ENCODE results near the gene PDX1. TPM values are rescaled to one million over a fixed set of nuclear protein-coding genes. Genes with fewer than 3 reads are reported as not detected.

PDX1 gene
- total and polyA plus RNA-seq, 2 of the 13 experiments (the other 11 are each of a cell fraction or from before 2014, with no cell fraction given): 0.07 TPM; not detected in 1

DNA sequence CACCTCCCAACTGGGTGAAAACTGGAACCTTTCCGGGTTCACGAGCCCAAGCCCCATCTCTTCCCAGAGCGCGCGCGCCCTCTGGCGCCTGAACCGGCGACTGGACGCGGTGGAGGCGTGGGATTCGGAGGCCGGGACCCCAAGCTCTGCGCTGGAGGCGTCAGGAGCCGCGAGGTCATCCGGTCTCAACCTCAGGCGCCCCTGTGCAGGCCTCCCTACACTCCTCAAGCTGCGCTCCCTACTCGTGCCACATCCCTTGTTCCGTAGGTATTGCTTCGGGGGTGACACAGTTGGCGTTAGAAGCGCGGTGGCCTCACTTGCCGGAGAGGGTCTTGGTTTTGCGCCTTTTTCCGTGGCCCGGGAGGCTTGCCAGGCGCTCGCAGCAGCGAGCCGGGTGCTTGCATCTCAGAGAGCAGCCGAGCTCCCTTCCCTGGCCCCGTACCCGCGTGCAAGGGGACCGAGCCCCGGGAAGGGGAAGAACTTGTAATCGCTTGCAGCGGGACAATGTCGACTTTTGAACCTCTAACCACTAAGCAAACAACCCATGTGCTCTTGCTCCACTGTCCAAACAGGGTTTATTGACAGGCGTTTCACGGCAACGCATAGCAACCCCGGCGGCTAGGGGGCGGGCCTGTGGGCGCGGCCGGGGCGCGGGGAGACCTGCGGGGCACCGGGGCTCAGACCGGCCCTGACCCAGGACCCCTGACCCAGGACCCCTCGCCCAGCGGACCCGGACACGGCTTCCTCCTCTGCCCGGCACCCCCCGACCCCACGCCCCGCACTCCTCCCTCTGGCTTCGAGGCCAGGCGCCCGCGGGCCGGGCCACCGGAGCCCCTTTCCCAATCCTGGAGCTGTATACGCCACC lies 40.8 kb downstream of the PDX1 start:
- 0% methylated on average over 7 of the region's 73 CpGs for WGBS (ENCODE audit: low lambda C conversion rate)
- Histone ChIP-seq H3K79me2 (ENCODE audit: insufficient read depth, low read length) (no peaks in the 10 kb centered on the region), H3K9me3 (ENCODE audit: low read length) (no peaks in the 10 kb centered on the region), H3K27ac (ENCODE audit: extremely low read length, insufficient read depth, low read length) (peak overlapping the region; percentile 98), H4K20me1 (ENCODE audit: insufficient read depth, low read length) (no peaks in the 10 kb centered on the region), H3K9ac (ENCODE audit: insufficient read depth, low read depth, low read length) (peak overlapping the region; percentile 80), H3K4me2 (ENCODE audit: low read depth, low read length) (peak overlapping the region; percentile 89), H3K4me1 (ENCODE audit: insufficient read depth, low read length) (peaks cover 61% of the 10 kb centered on the region), H3K4me3 (replicated peaks in 1 of 3; ENCODE audit: insufficient read depth in 1 of 3, low read depth in 2 of 3, low read length in 3 of 3) (peak overlapping the region; percentile 55 to 77 (median 77)), H2AFZ (ENCODE audit: low read length) (no peak overlapping the region), H3K36me3 (replicated peaks in 1 of 2; ENCODE audit: control insufficient read depth in 1 of 2, insufficient read depth in 2 of 2, low read length in 2 of 2) (no peaks in the 10 kb centered on the region), H3K27me3 (ENCODE audit: control insufficient read depth in 1 of 2, insufficient read depth in 2 of 2, low read length in 2 of 2) (peaks cover 3 to 10% of the 10 kb centered on the region in 2 experiments; a peak in 2 of 5 replicates)
- ChIA-PET CTCF (ENCODE audit: low intra/inter-chr PET ratio, low total read pairs) (interaction anchor here (1.4 kb wide), 1 partner anchor 91 kb away, joined by 4 read pairs; no protein-coding TSS in a partner anchor), POLR2A (interaction anchor here (0.6 to 2.4 kb wide), 10 partner anchors 15 to 969 kb away, joined by 3 to 9 read pairs (median 4); partner anchors contain the start of genes MTIF3 and PDX1)
- peak; percentile 90 for ATAC-seq
- BruUV-seq (replicated peaks): TSS peak; percentile 81
- intact Hi-C loops (cut with micrococcal nuclease; ENCODE audit: unreplicated experiment): loop anchor here (1.0 to 2.0 kb wide), 4 partner anchors 24 to 598 kb away; no protein-coding TSS in a partner anchor
- DNase-seq (ENCODE audit: low spot score): peak; percentile 97
- FAIRE-seq: peak; percentile 96
- in situ Hi-C loops (cut with HindIII; ENCODE audit: extremely low pct_ligation_motif_present, low pct_unique_long_range_greater_than_20kb): loop anchor here (25.0 kb wide), 1 partner anchor 998 kb away; no protein-coding TSS in a partner anchor
- peak; percentile 86; the same call in 1 of the 2 replicates for TF ChIP-seq KDM4B (CRISPR knock-in tag; IDR thresholded peaks at IDR 0.05)
- no peak for TF ChIP-seq ZNF605 (CRISPR knock-in tag; IDR thresholded peaks at IDR 0.05)
- TF ChIP-seq ZBTB3 (CRISPR knock-in tag; IDR thresholded peaks at IDR 0.05; ENCODE audit: borderline replicate concordance, low read depth): 0 out of 2 replicates have a peak, but pooled peaks have one; percentile 30
- TF ChIP-seq ZNF382 (CRISPR knock-in tag; IDR thresholded peaks at IDR 0.05; ENCODE audit: borderline replicate concordance): no peak
- TF ChIP-seq, protein P1, sequence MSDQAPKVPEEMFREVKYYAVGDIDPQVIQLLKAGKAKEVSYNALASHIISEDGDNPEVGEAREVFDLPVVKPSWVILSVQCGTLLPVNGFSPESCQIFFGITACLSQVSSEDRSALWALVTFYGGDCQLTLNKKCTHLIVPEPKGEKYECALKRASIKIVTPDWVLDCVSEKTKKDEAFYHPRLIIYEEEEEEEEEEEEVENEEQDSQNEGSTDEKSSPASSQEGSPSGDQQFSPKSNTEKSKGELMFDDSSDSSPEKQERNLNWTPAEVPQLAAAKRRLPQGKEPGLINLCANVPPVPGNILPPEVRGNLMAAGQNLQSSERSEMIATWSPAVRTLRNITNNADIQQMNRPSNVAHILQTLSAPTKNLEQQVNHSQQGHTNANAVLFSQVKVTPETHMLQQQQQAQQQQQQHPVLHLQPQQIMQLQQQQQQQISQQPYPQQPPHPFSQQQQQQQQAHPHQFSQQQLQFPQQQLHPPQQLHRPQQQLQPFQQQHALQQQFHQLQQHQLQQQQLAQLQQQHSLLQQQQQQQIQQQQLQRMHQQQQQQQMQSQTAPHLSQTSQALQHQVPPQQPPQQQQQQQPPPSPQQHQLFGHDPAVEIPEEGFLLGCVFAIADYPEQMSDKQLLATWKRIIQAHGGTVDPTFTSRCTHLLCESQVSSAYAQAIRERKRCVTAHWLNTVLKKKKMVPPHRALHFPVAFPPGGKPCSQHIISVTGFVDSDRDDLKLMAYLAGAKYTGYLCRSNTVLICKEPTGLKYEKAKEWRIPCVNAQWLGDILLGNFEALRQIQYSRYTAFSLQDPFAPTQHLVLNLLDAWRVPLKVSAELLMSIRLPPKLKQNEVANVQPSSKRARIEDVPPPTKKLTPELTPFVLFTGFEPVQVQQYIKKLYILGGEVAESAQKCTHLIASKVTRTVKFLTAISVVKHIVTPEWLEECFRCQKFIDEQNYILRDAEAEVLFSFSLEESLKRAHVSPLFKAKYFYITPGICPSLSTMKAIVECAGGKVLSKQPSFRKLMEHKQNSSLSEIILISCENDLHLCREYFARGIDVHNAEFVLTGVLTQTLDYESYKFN (CRISPR knock-in tag; conservative IDR thresholded peaks at IDR 0.05): peak; percentile 96
- peak; percentile 83 for TF ChIP-seq ZNF30 (CRISPR knock-in tag; IDR thresholded peaks at IDR 0.05)
- TF ChIP-seq BRD4 (CRISPR knock-in tag; IDR thresholded peaks at IDR 0.05): peak; percentile 77
- TF ChIP-seq ZNF317 (CRISPR knock-in tag; IDR thresholded peaks at IDR 0.05): peak; percentile 58; the same call in 1 of the 2 replicates
- no peak for TF ChIP-seq NR1H2 (CRISPR knock-in tag; IDR thresholded peaks at IDR 0.05; ENCODE audit: borderline replicate concordance, low read depth)
- TF ChIP-seq LCORL (IDR thresholded peaks at IDR 0.05): no peak
- peak; percentile 96 for TF ChIP-seq LCORL (CRISPR knock-in tag; IDR thresholded peaks at IDR 0.05)
- peak; percentile 26 for TF ChIP-seq AGO1 (IDR thresholded peaks at IDR 0.05; ENCODE audit: low read depth, low read length, poor library complexity, severe bottlenecking)
